ENCODE results near the gene MPP3. TPM values are rescaled to one million over a fixed set of nuclear protein-coding genes. Genes with fewer than 3 reads are reported as not detected.

MPP3 gene
- total and polyA plus RNA-seq, 2 of the 4 experiments (the other 2 are of a cell fraction): 5.7 to 11.9 TPM

- DNase-seq: no peak
- intact Hi-C loops (cut with micrococcal nuclease) (no loop called here), dilution Hi-C loops (cut with HindIII; ENCODE audit: low sequenced_read_pairs, unreplicated experiment) (no loop called here), in situ Hi-C loops (cut with MboI; ENCODE audit: low sequenced_read_pairs) (no loop called here)
- BruUV-seq (replicated peaks): no TSS peak
- peaks cover 34% of the 10 kb centered on the region for H3K27me3 ChIP-seq (ENCODE audit: control insufficient read depth, insufficient read depth, low read length)
- CTCF ChIA-PET: no interaction called here
- H3K4me3 ChIP-seq (ENCODE audit: insufficient read depth, low read depth, low read length): no peak overlapping the region
- no peak overlapping the region for H2BK20ac ChIP-seq (ENCODE audit: low read depth, low read length)
- no peak overlapping the region for H3K56ac ChIP-seq (ENCODE audit: extremely low read depth, insufficient read depth, low read length)
- no peaks in the 10 kb centered on the region for H3K9me3 ChIP-seq (ENCODE audit: control insufficient read depth, insufficient read depth, low read length)
- H3K27ac ChIP-seq (ENCODE audit: insufficient read depth, low read length): no peak overlapping the region
- H3K23ac ChIP-seq (ENCODE audit: low read depth, low read length): no peak overlapping the region
- H2AFZ ChIP-seq (replicated peaks; ENCODE audit: low read length, poor library complexity): no peak overlapping the region
- no peaks in the 10 kb centered on the region for H3K9me1 ChIP-seq (ENCODE audit: insufficient read depth, low read length)
- H3K4ac ChIP-seq (ENCODE audit: low read depth, low read length): no peak overlapping the region
- no peak overlapping the region for H2AK5ac ChIP-seq (ENCODE audit: low read depth, low read length)
- no peaks in the 10 kb centered on the region for H3K36me3 ChIP-seq (ENCODE audit: control insufficient read depth, insufficient read depth, low read length)
- H3K79me1 ChIP-seq (ENCODE audit: low read depth in 1 of 2, low read length in 2 of 2): no peaks in the 10 kb centered on the region
- H2BK5ac ChIP-seq (ENCODE audit: low read depth, low read length, poor library complexity, severe bottlenecking): no peak overlapping the region
- no peak overlapping the region for H3K18ac ChIP-seq (ENCODE audit: low read depth, low read length)
- no peak for ATAC-seq (ENCODE audit: low read depth)
- H4K8ac ChIP-seq (ENCODE audit: low read depth in 2 of 2, low read length in 2 of 2): no peak overlapping the region
- 55% methylated on average over 2 of the region's 3 CpGs; no CpG with 5 or more reads in 1 of the 2 experiments for WGBS, 2 experiments (ENCODE audit: extremely low coverage in 2 of 2, insufficient read length in 1 of 2)
- no peak overlapping the region for H3K4me2 ChIP-seq (ENCODE audit: low read depth, low read length)
- H3K14ac ChIP-seq (replicated peaks; ENCODE audit: low read depth, low read length): no peak overlapping the region
- H3K9ac ChIP-seq (ENCODE audit: low read depth, low read length): no peak overlapping the region
- TF ChIP-seq RFX5 (IDR thresholded peaks at IDR 0.05; ENCODE audit: low read depth, low read length): no peak
- no peak overlapping the region for H2BK15ac ChIP-seq (ENCODE audit: low read depth, low read length)
- POLR2A ChIA-PET (ENCODE audit: unreplicated experiment): no interaction called here
- no peak overlapping the region for H4K91ac ChIP-seq (ENCODE audit: insufficient read depth, low read depth, low read length)
- H3K4me1 ChIP-seq (ENCODE audit: control insufficient read depth, insufficient read depth, low read length): peaks cover 2% of the 10 kb centered on the region; the same call in 1 of the 2 replicates
- H2AK9ac ChIP-seq (replicated peaks; ENCODE audit: low read depth, low read length, poor library complexity): no peak overlapping the region
- no peaks in the 10 kb centered on the region for H4K20me1 ChIP-seq (ENCODE audit: insufficient read depth, low read length)
- H2BK120ac ChIP-seq (ENCODE audit: low read depth, low read length): no peak overlapping the region
- no peak overlapping the region for H4K5ac ChIP-seq (ENCODE audit: low read depth, low read length)
These were observed 41.3 kb upstream of the MPP3 start for GRCh38 chr17:43874293-43874692.
